Stimulated activated CD8-positive, alpha-beta memory T cell treated with anti-CD3 and anti-CD28 coated beads, Interleukin-4, amount 100 ng/mL, for 48 hours (primary cell): ENCODE results near the gene LIMS1.
"Not testable (repeated sequence)": the region's sequence is repeated elsewhere in the genome, so short reads cannot be mapped to it uniquely, and the experiment has no call there.

ENCODE experiments used
- DNase-seq: peaks from one replicate; pipeline ENCODE4 v3.0.0-alpha.2; 2020

Gene LIMS1

DNA sequence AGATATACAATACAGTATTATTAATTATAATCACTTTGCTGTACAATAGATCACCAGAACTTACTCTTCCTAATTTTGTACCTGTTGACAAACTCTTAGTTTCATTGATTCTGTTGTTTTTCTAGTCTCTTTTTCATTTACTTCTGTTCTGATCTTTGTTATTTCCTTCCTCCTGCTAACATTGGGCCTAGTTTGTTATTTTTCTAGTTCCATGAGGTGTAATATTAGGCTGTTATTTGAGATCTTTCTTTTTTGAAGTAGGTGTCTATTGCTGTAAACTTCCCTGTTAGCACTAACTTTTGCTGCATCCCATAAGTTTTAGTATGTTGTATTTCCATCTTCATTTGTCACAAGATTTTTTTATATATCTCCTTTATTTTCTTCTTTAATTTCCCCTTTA is 55.1 kb downstream of the LIMS1 start:
- DNase-seq, result no peak

DNA sequence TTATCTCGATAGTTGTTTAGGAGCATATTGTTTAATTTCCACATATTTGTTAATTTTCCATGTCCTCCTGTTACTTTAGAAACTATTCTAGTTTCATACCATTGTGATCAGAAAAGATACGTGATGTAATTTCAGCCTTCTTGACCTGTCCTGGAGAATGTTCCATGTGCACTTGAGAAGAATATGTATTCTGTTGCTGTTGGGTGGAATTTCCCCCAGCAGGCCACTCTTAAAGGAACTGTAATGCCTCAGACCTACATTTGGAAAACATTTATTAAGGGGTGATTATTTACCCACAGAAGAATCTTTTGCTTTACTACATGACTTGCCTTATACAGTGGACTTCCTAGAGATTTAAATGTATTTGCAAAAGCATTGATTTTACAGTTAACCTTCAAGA is 55.5 kb downstream of the LIMS1 start:
- no peak for DNase-seq

GRCh38 chr2:108591163-108591562 is 56.9 kb downstream of the LIMS1 start:
- DNase-seq, result no peak

DNA sequence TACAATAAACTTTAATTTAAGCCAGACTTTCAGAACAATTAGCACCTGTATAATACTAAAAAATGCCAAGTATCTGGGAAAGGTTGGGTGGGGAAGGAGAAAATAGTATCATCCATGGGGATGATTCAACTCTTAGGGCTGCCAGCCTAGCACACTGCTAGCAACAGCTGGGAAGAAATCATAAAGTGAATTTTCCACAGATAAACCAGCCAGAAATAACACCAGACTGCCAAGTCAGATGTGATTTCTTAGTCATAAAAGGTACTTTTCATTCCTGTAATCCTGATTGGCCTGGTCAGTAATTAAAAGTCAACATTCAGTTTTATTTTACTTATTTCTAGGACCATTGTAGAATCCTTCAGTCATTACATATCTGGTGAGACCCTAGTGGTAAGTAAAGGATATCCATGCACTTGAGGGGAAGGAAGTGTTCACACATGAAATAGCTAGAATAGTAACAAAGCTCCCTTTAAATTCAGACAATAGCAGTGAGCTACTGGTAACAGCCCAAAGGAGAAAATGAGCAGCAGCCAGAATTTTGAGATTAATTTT is 59.4 kb downstream of the LIMS1 start:
- DNase-seq, result no peak

DNA sequence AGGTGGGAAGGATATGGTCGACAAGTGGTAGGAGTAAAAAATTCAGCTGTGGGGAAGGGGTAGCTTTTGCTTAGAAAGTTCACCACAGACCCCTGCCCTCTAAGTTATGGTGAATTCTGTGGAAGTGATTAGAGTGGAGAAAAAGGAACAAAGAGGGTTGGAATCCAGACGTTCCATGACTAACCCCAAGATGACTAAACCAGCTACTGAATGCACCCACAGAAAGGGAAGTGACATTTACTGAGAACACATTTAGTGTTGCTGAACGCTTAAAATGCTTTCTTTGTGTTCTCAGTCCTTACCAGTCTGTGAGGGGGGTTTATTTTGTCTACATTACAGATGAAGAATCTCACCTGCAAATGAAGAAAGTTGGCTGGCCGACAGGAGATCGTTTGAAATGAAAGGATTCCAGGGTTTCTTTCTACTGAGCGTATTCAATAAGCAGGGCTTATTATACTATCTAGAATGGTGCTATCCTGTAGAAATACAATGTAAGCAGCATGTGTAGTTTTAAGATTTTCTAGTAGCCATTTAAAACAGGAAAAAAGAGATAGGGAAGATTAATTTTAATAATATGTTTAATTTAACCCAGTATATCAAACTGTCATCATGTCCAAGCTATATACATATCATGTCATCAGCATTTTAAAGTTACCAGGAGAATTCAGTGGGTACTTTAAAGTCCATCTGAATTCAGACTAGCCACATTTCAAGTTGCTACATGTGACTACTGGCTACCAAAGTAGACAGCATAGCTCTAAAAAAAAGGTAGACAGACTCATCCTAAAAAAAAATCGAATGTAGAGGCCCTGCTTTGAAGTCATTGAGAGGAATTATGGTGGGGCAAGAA is 60.1 kb downstream of the LIMS1 start:
- DNase-seq, result no peak

- no peak for DNase-seq
These were observed 60.8 kb downstream of the LIMS1 start for GRCh38 chr2:108594982-108595464.

- not testable (repeated sequence) for DNase-seq
These were observed 61.5 kb downstream of the LIMS1 start for GRCh38 chr2:108595771-108596170.

DNA sequence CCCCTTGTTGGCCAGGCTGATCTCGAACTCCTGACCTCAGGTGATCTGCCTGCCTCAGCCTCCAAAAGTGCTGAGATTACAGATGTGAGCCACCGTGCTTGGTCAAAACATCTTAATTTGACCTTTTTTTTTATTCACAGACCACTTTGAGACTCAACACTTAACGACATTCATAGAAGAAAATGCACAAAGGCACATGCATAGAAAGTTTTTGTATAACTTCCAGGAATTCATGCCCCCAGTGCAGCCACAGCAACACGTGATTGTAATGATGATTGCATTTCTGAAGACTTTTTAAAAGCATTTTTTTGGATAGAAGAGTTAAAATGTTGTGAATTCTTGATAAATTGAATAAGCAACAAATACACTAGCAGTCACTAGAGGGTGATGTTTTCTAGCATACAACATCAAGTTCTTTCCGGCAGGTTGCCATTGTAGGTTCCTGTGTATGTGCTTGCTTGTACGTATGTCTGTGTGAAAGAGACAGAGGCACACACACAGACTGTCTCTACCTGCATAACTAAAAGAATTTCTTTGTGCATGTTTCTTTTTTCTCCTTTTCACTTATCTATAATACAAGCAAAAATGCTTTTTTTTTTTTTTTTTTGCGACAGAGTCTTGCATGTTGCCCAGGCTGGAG is 63.0 kb downstream of the LIMS1 start:
- DNase-seq, result not testable (repeated sequence)

GRCh38 chr2:108601199-108601598 is 66.9 kb downstream of the LIMS1 start:
- DNase-seq, result not testable (repeated sequence)

DNA sequence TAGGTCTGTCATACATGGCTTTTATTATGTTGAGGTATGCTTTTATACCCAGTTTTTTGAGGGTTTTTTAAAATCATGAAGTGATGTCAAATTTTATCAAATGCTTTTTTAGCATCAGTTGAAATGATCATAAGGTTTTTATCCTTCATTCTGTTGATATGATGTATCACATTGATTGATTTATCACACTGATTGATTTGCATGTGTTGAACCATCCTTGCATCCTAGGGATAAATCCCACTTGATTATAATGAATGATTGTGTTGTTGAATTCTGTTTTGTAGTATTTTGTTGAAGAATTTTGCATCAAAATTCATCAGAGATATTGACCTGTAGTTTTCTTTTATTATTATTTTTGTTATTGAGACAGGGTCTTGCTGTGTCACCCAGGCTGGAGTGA is 68.2 kb downstream of the LIMS1 start:
- no peak for DNase-seq

DNA sequence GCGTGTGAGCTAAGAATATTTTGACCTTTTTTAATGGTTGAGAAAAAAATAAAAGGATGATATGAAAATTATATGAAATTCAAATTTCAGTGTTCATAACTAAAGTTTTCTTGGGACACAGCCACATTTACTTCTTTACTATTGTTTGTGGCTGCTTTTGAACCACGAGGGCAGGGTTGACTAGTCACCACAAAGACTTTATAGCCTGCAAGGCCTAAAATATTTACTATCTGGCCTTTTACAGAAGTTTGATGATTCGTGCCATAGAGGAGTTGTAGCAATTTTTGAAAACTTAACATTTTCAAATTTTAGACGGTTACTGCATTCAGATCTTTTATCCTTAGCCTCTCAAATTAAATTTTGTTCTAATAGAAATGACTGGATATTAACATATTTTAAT is 69.9 kb downstream of the LIMS1 start:
- no peak for DNase-seq

GRCh38 chr2:108605947-108606346 is 71.7 kb downstream of the LIMS1 start:
- no peak for DNase-seq

DNA sequence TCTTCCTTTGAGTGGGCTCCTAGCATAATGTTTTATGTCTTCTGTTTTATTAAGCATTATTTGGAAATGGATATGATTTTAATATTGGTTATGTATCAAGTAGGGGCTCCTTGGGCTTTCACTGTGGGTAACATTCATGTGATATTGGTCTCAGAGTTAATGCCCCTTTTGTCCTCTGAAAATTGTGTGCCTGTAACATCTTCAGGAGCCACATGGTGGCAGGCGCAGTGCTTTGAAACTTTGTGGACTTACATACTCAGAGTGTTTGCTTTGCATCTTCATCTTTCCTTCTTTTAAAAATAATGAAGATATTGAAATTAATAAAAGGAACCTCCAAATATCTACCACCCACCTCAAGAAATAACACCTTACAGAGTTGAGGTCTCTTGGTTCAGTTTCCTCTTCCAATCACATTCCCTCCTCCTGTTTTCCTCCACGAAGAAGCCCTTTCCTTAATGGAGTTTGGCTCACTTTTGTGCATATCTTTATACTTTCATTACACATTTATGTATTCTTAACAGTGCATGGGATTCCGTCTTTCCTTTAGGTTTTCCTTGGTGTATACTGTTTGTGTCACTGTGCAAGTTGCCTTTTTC is 73.5 kb downstream of the LIMS1 start:
- no peak for DNase-seq

DNA sequence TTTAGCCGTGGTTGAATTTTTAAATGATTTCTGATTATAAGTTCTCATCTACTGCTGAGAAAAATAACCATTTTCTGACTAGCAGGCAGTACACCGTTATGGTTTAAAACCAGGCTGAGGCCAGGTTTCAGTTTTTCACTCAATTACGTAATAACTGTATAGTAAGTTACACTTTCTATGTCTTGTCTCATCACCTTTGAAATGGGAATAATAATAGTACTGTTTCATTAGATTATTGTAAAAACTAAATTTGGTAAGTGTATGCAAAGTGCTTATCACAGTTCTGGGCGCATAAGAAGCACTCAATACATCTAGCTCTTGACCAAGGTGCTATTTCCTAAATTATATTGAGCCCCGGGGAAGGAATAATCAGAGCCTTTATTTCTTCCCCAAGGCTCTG is 76.8 kb downstream of the LIMS1 start:
- DNase-seq, result no peak

DNA sequence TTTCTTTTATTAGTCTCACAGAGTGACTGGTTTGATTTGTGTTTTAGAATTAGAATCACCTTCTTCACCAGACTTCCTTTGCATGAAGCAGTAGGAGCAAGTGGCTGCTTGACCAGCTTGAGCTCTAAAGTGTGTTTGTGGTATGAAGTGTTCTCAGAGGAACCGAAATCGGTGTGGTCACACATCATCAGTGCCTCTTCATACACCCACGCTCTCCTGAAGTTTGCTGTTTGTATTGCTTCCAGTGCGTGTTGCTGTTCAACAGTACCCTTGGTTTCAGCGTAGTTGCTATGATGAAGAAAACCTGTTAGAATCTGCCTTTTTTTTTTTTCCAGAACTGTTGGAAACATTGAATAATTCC is 77.9 kb downstream of the LIMS1 start:
- DNase-seq, result peak; percentile 56

- peak; percentile 72 for DNase-seq
These were observed 78.4 kb downstream of the LIMS1 start for GRCh38 chr2:108612514-108613183.

DNA sequence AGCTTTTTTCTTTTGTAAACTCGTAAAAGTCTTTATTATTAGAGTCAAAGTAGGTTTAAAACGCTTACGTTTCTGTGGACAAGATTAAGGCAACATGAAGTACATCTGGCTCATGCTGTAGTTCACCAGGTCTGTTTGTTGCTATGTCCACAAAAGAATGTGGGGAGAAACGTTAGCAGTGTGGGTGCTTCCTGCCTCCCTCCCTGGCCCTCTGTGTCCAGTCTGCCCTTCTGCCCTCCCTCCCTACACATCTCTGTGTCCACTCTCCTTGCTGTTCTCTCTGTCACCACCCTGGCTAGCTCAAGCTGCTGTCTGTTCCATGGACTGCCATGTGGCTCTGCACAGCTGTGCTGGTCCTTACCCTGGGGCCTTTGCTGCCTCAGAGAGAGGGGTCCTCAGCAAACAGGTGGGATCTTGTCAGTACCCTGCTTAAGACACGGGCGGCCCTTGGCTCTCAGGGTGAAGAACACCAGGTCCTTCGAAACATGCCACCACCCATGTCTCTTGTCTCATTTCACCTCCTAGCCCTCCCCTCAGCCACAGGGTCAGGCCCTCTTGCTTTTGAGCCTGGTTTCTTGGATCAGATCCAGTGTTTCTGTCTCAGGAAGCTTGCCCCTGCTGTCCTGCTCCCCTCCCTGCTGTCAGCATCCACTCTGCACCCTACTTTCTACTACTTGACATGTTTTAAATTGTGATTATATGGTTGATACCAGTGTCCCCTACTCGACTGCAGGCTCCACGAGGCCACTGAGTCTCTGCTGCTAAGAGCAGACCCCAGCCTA is 79.2 kb downstream of the LIMS1 start:
- DNase-seq, result no peak

DNA sequence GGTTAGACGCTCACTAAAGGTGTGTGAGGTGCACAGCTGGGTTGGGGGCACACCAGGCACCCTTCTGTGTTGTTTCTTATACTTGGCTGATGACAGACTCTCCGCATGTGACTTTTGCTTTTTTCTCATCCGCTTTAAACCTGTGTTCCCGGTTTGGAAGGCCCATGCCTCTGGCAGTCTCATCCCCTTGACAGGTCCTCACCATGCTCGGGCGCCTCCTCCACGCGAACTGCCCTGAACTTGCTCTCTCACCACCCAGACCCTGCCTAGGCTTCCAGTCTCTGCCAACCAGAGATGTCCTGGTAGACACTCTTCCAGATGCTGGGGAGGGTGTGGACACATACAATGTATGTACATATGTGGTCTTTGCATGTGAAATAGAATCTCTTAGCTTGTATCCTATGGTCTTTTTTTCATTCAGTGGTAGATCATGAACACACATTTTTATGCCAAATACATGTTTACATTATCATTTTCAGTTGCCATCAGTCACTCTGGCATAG is 79.8 kb downstream of the LIMS1 start:
- DNase-seq, result no peak

- DNase-seq, result no peak
These were observed 80.4 kb downstream of the LIMS1 start for GRCh38 chr2:108614659-108615058.

DNA sequence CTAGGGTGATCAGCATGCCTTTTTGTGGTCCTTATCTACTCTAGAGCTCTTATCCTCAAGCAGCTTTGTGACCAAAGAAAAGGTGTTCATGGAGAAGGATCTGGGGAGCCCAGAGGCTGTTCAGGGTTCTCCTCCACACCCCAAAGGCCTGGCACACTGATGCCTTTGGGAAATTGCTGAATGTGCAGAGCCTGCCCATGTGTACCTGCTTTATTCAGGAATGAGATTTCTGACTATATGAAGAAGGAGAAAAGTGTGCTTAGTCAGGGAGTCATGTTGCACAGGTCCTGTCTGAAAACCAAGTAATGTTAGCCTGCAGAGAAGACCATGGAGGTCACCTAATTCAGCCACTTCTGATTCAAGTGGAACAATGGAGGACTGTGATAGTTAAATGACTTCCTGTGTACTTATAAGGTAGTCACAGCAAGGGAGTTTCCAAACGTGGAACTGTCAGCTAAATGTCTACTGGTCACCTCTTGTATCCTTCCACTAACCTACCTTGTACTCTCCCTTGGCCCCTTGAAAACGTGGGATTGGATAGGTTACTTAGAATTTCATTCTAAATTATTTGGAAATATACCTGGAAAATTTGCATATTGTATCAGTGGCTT is 81.3 kb downstream of the LIMS1 start:
- DNase-seq, result no peak

DNA sequence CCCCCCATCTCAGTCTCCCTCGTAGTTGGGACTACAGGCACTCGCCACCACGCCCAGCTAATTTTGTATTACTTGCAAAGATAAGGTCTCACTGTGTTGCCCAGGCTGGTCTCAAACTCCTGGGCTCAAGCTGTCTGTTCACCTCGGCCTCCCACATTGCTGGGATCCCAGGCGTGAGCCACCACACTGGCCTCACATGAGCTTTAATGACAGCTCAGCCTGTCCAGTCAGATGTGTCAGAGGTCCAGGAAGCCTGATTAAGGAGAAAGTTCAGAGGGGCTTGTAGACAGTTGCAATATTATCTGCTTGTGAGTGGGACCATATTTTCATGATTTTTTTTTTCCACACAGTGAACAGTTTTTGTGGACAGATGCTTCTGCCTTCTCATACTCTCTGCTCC is 82.0 kb downstream of the LIMS1 start:
- no peak for DNase-seq

GRCh38 chr2:108616751-108617161 is 82.5 kb downstream of the LIMS1 start:
- DNase-seq, result no peak
